GM21515 (cell line): Measurements from ENCODE around the gene CLCN7.

Experiments
- ATAC-seq: cut with Tn5 transposase; IDR thresholded peaks from one replicate; pipeline ENCODE4 v1.9.1; 2021; ENCODE audit not compliant: unreplicated experiment

Gene CLCN7

DNA sequence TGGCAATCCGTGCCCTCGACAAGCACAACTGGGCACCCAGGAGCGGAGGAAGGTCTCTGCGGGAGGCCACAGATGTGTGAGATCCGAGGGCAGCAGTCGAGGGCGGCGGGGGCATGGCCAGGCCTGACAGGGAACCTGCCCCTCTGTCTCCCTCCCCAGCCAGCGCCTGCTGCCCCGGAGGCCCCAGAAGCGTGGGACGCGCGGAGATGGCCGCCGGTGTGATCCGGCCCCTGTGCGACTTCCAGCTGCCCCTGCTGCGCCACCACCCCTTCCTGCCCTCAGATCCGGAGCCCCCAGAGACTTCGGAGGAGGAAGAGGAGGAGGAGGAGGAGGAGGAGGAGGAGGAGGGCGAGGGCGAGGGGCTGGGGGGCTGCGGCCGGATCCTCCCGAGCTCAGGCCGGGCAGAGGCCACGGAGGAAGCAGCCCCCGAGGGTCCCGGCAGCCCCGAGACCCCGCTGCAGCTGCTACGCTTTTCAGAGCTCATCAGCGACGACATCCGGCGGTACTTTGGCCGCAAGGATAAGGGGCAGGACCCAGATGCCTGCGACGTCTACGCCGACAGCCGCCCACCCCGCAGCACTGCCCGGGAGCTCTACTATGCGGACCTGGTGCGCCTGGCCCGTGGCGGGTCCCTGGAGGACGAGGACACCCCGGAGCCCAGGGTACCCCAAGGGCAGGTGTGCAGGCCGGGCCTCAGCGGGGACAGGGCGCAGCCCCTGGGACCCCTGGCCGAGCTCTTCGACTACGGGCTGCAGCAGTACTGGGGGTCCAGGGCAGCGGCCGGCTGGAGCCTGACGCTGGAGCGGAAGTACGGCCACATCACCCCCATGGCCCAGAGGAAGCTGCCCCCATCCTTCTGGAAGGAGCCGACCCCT is 42.2 kb downstream of the CLCN7 start:
- no peak for ATAC-seq

DNA sequence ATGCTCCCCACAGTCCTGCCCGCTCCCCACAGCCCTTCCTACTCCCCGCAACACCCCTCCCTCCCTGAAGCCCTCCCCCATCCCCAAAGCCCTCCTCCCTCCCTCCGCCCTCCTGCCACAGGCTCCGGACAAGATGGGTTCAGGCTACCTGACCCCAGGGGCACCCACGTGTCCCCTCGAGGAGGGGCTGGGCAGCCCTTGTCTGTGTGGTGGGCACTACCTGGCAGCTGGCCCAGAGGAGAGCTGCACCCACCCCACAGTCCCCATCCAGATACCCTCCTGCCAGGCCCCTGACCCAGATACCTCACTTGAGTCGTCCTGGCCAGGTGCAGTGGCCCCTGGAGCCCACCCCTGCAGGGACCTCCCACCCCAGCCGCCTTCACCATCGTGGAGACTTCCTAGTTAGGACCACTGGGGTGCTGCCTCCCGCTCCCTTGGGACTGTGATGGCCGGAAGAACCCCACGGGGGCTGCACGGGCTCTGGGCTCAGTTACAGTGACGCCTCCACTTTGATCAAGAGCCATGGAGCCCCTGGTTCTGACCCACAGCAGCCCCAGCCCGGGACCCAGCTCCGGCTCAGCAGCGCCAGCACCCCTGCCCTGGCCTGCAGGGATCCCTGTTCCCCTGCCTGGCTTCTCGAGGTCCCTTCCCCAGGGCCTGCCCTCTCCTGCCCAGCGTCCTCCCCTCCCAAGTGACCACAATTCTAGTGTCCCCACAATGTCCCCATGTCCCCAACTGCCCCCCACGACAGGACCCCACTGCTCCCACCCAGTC is 43.1 kb downstream of the CLCN7 start:
- ATAC-seq = no peak

DNA sequence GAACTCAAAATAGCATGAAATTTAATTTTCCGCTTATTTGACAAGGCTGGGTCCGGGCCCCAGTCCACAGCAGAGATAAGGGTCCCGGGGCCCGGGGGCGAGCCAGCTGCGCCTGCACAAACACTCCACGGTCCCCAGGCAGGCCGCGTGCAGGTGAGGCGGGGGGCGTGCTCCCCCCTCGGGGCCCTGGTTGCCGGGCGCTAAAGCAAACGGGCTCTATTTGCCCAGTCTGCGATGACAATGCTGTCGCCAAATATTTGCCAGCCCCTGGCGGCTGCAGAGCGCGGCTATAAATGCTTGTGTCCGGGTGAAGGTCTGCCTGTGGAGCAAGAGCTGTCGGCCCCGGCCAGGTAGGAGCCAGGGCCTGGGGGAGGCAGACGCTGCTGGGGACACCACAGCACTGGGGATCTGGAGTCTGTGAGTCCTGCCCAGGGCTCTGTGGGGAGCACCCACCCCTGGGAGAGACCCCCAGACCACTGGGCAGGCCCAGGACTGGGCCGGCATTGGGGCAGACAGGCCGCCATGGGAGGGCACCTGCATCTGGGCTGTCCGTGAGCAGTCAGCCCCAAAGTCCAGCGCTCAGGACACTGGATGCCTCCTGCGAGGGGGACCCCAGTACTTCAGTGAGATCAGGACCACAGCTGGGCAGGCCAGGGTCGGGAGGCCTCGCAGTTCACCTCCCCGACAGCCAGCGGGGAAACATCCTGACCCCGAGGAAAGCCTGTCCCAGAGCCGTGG is 43.9 kb downstream of the CLCN7 start, which contains the start of gene PERCC1:
PERCC1 (plus strand) TSS at position 320 of the 738 bp plus-strand sequence. CDS start 1,516 bp downstream, outside the sequence.
- ATAC-seq = no peak

DNA sequence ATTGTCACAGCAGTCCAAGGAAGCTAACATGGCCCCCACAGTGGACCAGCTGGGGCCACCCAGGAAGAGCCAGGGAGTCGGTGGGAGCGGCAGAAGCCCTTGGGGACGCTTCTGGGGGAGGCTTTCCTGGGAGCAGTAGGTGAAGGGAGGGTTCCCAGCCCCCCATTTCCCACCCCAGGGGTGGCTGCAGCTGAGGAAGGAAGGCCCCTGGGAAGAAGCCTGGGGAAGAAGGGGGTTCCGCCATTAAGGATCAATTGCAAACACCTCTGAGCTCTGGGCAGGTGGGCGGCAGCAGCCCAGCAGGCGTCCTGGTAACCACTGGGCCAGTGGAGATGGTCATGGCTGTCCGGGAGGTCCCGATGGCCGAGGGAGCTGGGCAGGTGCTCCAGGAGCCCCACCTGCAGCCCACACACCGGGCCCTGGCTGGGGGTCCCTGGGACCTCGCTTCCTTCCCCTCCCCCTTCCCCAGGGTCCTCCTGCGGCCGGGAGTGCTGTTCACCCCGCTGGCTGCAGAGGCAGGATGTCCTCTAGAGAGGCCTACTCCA is 44.5 kb downstream of the CLCN7 start:
- ATAC-seq = no peak

DNA sequence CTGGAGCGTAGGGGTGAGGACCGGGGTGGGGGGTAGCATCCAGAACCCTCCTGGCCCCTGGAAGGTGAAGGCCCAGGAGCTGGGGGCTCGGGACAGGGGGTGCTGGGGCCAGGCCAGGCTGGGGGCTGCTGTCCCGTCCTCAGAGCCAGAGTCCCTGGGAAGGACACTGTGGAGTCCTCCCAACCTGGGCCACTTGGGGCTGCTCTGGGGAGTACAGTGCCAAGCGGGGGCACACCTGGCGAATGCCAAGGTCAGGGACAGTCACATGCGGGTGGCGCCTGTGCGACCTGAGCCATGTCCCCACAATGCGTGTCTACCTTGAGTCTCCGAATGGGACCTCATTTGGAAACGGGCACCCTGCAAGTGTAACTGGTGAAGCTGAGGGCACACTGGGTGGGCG is 45.2 kb downstream of the CLCN7 start:
- no peak for ATAC-seq

DNA sequence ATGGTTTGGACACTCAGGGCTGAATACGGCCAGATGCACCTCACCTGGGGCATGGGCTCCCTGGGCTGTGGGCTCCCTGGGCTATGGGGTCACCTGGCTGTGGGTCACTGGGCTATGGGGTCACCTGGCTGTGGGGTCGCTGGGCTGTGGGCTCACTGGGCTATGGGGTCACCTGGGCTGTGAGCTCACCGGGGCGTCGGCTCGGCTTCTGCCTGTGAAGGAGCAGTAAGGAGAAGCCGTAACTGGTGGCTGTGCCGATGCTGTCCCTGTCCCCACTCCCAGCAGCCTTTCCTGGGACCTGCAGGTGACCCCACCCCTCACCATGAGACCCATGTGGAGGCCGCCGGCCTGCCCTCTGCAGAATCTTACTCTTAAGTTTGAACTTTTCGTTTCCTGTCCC is 45.8 kb downstream of the CLCN7 start:
- ATAC-seq = no peak

DNA sequence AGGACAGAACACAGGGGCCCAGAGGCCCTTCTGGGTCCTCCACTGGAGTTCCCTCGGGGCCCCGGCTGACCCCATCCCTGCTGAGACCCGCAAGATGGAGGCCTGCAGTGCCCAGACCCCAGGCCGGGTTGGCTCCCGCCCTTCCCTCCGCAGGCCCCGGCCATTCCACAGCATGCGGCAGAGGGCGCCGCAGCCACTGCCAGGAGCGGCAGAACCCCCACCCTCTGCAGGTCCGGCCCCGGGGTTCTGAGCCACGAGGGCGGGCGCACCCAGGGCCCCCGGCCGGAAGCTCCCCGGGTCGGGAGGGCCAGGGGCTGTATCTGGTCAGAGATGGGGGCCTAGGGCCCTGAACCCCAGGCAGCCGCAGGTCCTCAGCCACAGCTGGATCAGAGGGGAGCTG is 46.3 kb downstream of the CLCN7 start:
- no peak for ATAC-seq

DNA sequence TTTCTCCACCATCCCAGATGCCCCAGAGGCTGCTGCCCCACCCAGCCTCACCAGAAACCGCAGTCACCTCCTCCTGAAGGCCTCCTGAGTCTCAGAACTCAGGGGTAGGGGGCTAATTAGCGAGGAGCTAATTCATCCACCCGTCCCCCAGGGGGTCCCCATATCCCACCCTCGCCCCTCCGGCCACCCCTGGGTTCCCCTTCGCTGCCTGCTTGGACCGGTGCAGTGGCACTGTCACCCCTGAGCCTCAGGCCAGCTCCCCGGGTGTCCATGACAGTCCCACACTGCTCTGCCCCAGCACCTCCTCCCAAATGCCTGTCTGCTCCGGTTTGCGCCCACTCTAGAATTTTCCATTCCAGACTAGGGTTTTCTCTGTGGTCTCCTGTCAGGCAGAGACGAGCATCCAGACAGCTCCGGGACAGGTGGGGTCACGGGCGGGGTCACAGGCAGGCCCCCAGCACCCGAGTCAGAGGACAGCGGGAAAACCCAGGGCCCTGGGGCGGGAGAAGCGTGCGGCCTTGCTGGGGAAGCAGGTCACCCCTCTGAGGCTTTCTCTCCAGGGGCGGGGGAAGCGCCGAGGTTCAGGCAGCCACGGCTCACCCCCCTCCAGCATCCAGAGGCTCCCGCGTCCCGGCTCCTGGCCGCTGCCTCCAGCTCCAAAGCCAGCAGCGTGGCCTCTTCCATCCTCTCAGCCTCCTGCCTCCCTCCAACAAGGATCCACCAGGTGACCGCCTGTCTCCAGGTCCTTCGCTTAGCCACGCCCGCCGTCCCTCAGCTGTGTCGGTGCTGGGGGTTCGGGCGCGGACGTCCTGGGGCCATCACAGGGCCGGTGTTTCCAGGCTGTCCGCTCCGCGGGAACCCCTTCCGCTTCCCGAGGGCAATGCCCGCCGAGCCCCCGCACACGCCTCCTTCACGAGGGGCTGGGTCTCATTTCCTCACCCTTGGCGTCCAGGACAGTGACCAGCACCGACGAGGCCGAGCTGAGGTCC is 47.1 kb downstream of the CLCN7 start:
- ATAC-seq = no peak

DNA sequence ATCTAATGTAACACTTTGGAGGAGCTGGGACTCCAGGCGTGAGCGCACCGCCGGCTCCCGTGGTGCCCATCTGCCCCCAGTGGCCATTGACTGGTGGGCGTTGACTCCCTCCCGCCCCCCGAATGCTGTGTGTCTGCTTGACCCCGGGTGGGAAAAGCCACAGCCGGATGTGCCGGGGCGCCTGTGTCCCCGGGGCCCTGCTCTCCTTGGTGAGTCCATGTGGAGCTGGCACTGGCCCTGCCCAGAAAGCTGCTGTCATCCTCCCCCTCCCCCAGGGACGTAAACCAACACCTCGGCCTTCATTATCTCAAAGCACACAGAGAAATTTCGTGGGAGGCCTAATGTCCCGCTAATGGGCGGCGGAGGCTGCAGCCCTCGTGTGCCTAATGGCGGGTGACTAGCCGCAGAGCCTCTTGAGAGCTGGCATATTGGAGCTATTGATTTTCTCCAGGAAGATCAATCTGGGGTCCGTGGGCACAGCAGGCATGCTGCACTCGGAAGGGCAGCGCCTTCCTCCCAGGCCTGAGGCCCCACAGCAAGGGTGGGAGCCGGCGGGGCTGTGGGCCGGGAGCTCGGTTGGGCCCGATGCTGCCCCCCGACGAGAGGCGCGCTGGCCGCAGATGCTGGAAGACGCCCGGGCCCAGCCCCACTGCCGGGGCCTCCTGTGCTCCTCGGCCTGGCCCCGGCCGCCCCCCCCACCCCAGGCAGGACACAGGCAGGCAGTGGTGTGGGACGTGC is 47.9 kb downstream of the CLCN7 start:
- ATAC-seq = no peak

DNA sequence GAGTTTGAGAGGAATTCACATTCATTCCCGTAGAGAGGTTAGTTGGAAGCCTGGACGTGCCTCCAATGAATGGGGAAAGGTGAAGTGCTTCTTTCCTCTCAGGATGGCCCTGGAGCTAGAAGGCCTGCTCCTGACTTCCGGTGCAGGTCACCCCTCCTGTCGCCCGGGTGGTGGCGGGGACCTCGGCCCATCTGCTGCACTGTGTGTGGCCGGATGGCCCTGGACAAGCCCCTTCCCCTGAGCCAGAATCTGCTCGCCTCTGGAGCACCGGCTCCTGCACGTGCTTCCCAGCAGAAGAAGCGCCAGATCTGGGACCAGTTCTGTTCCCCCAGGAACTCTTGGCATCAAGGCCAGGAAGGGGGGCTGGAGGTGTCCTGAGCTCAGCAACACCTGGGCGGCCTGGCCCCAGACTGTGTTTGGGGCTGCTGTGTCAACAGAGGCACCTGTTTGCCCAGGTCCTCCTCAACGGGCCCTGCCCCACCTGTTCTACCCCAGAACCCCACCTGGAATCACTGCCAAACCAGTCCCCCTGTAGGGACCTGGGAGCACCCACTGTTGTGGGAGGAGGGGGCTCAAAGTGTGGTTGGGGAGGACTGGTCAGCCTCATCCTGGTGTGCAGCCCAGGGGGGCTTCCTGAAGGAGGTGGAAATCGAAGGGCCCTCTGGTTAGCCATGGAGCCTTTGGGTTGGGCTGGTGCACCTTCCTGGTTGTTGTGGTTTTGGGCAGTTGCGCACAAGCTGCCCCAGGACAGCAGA is 49.0 kb downstream of the CLCN7 start:
- ATAC-seq = no peak

DNA sequence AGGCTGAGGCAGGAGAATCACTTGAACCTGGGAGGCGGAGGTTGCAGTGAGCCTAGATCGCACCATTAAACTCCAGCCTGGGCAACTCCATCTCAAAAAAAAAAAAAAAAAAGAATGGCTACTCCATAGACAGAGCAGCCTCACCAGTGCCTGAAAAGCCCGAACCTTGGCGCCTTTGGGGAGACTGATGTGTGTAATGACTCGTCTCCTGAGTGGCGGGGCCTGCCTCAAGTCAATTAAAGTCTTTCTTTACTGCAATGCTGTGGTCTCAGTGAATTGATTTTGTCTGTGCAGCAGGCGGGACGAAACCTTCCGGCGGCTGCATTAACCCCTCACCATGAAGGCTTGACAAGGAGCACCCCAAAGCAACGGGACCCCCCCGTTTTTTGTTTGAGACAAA is 50.8 kb downstream of the CLCN7 start:
- no peak for ATAC-seq

DNA sequence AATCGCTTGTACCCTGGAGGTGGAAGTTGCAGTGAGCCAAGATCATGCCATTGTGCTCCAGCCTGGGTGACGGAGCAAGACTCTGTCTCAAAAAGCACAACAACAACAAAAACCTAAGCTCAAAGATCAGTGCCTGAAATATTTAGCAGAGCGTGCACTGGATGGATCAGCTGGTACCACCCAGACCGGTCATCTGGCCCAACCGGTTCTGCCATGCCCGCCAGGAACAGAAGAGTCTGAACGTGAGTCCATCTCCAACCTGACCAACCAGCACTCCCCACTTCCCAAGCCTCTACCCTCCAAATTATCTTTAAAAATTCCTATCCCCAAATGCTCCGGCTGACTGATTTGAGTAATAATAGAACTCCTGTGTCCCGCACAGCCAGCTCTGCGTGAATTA is 52.8 kb downstream of the CLCN7 start:
- ATAC-seq = no peak

DNA sequence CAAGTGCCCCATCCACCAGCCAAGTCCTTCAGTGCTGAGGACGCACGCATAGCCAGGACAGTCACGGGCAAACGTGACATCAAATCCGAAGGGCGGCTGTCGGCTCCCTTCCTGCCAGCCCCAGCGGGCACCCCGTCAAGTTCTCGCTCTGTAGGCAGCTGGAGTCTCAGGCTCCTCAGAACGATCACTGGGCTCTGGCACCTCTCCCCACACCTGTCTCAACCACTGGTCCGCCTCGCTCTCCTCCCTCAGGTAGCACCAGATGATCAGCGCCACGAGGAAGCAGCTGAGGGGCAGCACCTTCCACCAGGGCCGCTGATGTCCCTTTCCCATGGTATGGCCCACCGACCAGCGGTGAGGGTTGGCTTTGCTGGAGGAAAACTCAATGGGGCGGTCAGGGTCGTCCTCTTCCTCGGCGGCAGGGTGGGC is 54.7 kb downstream of the CLCN7 start:
- no peak for ATAC-seq

DNA sequence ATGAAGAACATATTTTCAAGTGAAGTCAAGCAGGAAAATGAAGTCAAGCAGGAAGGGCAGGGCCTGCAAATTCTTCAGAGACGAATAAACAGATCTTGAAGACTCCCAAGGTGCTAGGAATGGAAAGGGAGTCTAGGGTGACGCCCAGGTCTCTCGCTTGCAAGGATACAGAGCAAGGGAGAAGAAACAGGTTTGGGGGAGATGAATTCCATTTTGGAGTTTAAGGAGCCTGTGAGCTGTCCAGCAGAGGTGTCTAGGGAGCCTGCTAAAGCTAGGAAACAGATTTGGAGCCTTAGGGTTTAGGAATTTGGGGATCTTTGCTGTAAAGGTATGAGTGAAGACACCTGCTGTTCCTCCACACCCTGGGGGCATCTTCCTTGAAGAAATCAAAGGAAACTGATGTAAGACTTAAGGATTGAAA is 58.3 kb downstream of the CLCN7 start:
- ATAC-seq = no peak

DNA sequence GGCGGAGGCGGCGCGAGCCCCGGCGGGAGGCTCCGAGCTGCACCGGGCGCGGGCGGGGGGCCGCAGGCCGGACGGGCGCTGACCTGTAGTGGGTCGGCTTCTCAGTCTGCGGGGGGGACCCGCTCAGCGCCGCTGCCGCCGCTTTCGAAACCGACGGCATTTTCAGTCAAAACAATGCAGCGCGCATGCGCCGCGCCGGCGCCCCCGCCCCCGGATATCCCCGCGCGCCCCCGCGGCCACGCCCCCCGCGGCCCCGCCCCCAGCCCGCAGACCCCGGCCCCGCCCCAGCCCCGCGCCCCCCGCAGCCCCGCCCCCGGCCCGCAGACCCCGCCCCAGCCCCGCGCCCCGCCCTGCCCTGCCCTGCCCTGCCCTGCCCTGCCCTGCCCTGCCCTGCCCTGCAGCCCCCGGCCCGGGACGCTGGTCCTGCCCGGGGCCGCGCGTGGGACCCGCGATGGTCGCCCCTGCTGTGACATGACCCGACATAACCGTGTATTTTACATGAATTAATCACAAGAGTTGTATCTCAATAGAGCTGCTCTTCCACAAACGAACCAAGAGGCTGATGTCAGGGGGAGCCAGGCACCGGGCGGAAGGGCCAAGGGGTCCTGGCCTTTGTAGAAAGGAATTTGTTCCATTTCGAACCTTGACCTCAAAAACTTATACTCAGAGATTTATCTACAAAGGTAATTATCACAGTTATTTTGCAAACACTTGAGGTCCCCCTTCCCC is 60.1 kb downstream of the CLCN7 start, which contains the start of gene UNKL:
UNKL (minus strand) TSS at position 173 of the 729 bp plus-strand sequence; CDS start at position 160, 13 bp downstream.
- no peak for ATAC-seq

DNA sequence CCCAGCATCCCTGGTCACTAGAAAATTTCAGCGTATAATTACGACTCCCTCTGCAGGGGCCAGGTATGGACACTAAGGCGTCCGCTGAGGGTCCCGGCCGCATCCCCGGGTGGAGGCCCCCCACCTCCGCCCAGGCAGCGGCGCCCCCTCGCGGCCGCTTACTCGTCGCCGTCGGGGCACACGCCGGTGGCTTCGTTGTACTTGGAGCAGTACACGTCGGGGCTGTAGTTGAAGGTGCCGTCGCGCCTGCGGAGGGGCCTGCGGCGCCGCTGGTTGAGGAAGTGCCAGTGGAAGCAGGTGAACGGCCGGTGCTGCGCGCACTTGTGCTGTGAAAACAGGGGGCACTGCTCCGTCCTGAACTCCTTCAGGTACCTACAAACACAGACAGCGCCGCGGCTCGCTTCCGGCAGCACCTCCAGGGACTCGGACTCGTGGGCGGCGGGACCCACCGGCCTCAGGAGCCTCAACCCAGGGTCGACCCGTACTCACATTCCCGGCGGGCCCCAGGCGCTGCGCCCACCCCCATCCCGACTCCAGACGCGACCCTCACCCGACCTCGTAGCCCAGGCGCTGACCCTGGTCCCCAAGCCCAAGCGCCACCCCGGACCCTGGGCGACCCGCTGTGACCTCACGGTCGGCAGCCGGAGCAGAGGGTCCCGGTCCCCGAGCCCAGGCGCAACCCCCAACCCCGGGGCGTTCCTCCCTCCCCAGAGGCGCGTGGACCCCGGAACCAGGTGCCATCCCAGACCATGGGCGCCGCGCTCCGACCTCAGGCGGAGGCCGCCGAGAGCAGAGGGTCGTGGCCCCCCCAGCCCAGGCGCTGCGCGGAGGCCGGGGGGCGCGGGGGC is 60.9 kb downstream of the CLCN7 start:
- no peak for ATAC-seq

DNA sequence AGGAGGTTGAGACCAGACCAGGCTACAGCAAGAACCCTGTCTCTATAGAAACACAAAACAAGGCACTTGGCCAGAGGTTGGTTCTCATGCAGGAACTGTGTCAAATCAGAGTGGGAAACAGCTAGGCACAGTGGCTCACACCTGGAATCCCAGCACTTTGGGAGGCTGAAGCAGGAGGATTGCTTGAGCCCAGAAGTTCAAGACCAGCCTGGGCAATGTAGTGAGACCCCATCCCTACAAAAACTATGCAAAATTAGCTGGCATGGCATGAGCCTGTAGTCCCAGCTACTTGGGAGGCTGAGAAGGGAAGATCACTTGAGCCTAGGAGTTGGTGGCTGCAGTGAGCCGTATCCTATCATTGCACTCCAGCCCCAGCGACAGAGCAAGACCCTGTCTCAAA is 62.0 kb downstream of the CLCN7 start:
- ATAC-seq = no peak
